Loucy (cell line): Measurements from ENCODE around the gene GRAMD2A.

Experiments
- CTCF ChIP-seq: fragments of 200-600 bp; sonication (generic); conservative IDR thresholded peaks from 2 replicates; pipeline ENCODE4 v1.5.1; 2014; ENCODE audit warnings: mild to moderate bottlenecking, antibody characterized with exemption, low read length
- EZH2phosphoT487 ChIP-seq: fragments of 200-600 bp; IDR thresholded peaks from 2 replicates; pipeline ENCODE4 v1.6.1; 2018; ENCODE audit warnings: antibody characterized with exemption, mild to moderate bottlenecking, moderate library complexity, borderline replicate concordance

GRCh38 chr15:72116731-72117485 is 80.7 kb downstream of the GRAMD2A start:
- TF ChIP-seq CTCF (no peak), EZH2phosphoT487 (no peak)
